GM18873 (cell line): ENCODE measurements around the gene UBE2D3.
"Not testable (repeated sequence)": the region's sequence is repeated elsewhere in the genome, so short reads cannot be mapped to it uniquely, and the experiment has no call there.

Experiments used
- ATAC-seq: cut with Tn5 transposase; IDR thresholded peaks from one replicate; pipeline ENCODE4 v1.9.1; 2021; ENCODE audit warnings: mild to moderate bottlenecking, moderate library complexity, moderate number of reproducible peaks; ENCODE audit not compliant: unreplicated experiment, low FRiP score

The UBE2D3 gene

DNA sequence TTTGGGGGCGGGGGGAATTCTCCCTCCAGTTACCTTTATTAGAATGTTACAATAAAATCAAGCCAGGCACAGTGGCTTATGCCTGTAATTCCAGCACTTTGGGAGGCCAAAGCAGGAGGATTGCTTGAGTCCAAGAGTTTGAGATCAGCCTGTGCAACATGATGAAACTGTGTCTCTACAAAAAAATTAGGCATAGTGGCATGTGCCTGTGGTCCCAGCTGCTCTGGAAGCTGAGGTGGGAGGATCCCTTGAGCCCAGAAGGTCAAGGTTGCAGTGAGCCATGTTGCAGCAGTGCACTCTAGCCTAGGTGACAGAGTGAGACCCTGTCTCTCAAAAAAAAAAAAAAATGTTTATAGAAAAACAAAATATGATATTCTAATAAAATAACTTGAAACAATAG, 5.3 kb upstream of the UBE2D3 start:
- no peak for ATAC-seq

DNA sequence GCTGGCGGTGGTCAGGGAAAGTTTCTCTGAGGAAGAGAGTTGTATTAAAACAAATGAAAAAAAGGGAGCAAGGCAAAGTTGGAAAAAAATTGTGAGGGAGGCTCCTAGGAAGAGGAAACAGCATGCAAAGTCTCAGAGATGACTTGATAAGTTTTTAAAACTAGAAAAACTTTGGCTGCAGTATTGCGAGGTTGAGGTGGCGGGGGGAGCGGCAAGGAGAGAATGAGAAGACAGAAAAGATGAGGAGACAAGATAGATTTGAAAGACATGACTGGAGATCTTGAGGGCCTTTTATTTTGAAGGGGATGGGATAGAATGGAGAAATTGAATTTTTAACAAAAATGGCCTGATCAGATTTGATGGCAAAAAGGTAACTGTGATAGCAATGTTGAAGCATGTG, 4.8 kb upstream of the UBE2D3 start:
- no peak for ATAC-seq

GRCh38 chr4:102829803-102830202, 2.5 kb upstream of the UBE2D3 start:
- no peak for ATAC-seq

DNA sequence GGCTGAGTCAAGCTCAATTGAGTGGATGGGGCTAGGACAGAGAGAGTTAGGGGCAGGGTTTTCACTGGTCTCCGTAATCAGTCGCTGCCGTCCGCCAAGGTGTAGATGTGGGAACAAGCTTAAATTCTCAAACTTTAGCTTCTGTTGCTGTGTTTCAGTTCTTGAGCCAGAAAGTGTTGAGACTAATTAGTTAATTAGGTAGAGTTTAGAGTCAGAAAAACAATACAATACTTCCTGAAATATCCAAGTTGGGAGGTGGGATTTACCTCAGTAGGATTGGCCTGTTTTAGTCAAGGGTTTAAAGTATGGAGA, 1.1 kb upstream of the UBE2D3 start:
- ATAC-seq: no peak

DNA sequence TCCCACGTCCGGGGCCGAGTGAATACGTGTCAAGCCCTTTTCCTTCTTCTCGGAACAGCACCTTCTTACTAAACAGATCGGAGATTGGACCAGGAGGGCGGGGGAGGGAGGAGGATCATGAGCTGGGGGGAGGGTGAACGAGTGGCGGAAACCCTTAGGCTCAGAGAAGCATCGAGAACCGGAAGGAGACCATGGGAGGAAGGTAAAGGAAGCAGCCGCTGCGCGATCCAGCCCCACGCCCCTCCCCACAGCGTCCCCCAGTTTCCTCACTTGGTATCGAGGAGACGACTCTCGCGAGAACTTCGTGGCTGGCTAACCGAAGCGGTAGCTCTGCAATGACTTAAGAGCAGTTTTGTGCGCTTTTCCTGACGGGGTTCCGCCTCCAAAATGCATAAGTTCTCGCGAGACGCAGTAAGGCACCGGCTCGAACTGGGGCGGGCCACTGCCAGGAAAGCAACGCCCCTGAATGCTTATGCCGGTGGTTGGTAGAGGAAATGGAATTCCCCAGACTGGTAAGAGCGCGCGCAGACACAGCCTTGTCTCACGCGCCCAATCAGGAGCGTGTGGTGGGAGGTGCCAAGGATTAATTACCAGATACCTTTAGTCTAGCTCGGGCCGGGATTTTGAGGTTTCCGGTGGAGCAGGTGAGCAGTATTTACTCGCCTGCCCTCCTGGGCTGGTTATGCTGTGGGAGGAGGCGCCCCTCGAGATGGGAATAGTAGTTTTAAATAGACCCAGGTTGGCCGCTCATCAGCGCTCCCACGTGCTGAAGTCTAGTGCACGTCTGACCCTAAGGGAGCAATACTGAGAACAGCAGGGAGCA, 534 bp upstream of the UBE2D3 start:
- peak; percentile 86 for ATAC-seq

DNA sequence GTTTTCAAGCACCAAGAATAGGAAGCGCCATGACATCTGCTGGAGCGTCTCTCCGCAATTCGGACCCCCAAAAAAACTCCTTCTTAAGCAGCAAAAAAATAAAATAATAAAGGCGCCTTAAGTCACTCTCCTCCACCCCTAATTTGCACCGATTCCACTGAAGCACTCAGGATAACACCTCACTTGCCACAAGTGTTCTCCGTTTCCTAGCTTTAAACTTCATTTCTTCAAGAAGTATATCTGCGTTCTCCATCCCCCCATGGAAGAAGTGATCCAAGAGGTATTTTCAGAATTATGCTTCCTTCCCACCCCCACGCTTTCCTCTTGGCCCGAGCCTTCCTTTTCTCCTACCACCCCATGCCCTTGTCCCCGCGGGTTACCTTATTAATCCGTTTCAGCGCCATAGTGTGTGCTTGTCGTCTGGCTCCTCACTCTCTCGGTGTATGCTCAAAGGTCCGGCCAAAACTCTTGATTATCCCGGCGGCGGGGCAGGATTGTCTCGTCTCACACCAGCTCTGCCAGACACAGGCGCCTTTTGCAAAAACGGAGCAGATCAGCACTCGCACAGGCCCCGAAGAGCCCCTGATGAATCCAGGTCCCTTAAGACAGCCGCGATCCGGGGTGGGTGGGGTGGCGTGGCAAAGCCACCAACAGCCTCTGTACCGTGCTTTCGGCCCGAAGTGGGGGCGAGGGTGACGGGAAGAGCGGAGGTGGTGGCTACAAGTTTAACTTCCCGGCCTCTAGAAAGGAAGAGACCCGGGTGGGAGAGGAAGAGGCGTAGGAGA, 1.1 kb downstream of the UBE2D3 start:
- ATAC-seq: no peak

DNA sequence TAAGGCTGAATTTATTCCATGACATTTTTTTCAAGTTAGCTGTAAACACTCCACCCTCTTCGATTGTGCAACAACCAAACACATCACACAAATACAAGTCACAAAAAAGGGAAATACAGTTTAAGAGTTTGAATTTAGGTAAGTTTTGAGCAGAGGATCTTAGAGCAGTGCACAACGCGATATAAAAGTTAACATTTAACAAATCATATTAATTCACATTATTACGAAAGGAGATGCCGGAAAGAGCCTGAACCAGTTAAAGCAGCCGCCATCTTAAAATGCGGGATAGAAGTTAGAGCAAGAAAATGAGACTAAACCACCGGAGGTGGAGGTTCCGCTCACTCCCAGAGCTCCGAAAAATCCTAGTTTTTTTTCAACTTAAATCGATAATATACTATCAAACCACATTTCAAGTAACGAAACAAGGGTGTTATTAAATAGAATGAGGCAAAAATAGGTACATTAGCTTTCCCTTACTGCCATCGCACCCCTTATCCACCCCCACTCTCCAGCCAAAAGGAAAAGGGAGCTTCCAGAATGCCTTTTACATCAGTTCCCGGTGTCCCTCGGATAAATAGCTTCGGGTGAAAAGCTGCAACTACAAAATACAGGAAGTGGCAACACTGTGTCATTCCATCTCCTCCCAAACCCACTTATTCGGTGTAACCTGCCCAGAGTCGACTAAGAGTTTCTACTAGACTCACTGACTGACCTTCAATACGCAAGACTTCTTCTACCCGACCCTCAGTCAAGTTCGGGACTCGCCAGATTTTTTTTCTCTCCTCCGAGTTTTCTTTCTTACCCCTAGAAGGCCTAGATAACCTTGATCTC, 1.9 kb downstream of the UBE2D3 start:
- ATAC-seq: no peak

DNA sequence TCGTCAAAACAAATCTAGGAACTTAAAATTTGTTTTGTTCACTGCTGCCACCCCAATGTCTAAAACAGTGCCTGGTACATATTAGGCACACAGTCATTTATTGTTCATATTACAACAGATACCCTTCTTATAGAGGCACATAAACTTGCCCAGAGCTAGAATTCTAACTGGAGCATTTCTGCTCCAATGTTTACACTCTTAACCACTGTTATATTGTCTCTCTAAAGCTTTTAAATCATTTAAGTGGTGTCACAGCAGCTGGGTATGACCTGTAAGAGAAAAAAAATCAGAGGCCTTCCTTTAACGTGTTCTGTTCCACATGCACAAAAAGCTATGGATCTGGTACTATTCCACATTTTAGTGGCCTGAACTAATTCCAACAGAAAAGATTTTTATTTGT, 3.0 kb downstream of the UBE2D3 start:
- ATAC-seq: no peak

DNA sequence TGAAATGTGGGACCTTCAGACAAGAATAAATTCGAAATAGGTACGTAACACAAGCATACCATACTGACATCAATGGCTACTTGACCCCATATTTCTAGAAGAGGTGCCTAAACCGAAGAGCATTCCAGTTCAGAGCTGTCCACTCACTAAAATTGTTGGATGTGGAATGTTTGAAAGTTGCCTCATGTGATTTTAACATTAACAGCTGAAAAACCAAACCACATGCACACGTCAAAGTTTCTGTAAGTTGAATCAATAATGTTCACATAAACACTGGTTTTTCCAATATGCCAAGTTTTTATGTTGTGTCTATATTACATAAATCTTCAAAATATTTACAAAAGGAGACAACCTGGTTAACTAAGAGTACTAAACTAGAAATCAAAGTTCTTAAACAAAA, 3.5 kb downstream of the UBE2D3 start:
- ATAC-seq: no peak

- no peak for ATAC-seq
Measured at GRCh38 chr4:102823464-102823863, 3.9 kb downstream of the UBE2D3 start.

- no peak for ATAC-seq
Measured at GRCh38 chr4:102819588-102820365, 7.6 kb downstream of the UBE2D3 start.

GRCh38 chr4:102819100-102819499, 8.3 kb downstream of the UBE2D3 start:
- not testable (repeated sequence) for ATAC-seq

DNA sequence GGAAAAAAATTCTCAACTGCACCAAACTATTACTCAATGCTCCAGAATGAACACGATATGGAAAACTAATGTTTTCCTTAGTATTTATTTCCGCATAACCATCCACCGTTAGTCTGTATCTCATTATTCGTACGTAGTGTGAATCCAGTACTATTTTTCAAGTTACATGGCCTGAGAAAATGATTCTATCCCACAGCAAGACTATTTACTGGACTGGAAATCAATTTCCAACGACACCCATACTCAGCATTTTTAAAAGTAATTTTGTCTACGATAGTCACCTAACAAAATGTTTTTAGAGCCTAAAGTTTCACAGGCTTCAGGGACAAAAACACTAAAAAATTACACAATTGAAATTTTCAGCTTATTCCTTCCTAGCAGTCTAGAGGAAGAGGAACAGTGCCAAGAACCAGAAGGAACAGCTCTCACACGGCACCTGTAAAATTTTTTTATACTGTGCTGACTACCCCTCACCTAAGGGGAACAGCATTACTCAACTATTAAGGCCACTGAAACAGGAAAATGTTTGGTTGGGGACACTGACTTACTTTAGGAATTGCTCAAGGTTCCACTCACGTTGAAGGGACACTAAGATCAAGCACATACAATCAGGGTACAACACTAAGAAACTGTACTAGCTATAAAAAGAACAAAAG, 9.6 kb downstream of the UBE2D3 start:
- ATAC-seq: no peak

DNA sequence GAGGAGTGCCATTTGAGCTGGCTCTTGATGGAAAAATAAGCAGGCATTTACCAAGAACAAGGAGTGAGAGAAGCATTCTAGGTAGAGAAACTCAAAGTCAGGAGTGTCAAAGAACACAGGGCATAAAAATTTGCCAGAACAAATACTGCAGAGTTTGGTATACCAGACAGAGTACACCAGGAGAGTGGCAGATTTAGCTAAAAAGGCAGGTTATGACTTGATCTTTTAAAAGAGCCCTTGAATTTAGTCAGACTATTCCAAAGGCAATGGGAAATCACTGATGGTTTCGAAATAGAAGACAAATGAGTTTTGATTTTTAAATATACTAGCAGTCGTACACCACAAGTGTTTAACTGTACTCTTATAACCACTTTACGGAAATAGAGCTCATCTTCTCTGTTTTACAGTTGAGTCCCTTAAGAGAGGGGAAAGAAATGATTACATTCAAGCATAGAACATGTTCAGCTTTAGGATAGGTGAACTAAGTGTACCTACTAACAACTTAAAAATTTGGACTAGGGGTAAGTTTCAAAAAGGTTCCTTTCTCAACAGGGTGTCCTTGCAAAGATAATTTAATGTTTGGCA, 10.2 kb downstream of the UBE2D3 start:
- ATAC-seq: no peak

GRCh38 chr4:102815981-102816380, 11.4 kb downstream of the UBE2D3 start:
- ATAC-seq: no peak

- no peak for ATAC-seq
Measured at GRCh38 chr4:102809691-102810090, 17.7 kb downstream of the UBE2D3 start.

GRCh38 chr4:102809190-102809589, 18.2 kb downstream of the UBE2D3 start:
- peak; percentile 55 for ATAC-seq

- no peak for ATAC-seq
Measured at GRCh38 chr4:102808009-102808408, 19.3 kb downstream of the UBE2D3 start.

- ATAC-seq: peak; percentile 51
Measured at GRCh38 chr4:102807345-102807744, 20.0 kb downstream of the UBE2D3 start.
